Pancreas (tissue), 10 donors: Measurements from ENCODE around the gene RPL21. TPM values are rescaled to one million over a fixed set of nuclear protein-coding genes. Genes with fewer than 3 reads are reported as not detected.

Experiments
- ATAC-seq, 4 donors: fragments of 200-7000 bp; cut with Tn5 transposase; one replicate each; pipeline versions ENCODE4 v1.8.0 to v1.9.1; 2020; ENCODE audit warnings: mild to moderate bottlenecking in 4 of 4, moderate library complexity in 4 of 4
- DNase-seq, 6 donors: peaks; one replicate each; pipeline ENCODE4 v3.0.0-alpha.2; 2020
- FAIRE-seq: peaks from 2 replicates; lab custom pipeline; 2012; peaks lifted over from hg19 to GRCh38; lab: Jason Lieb, UNC
- H3K27ac ChIP-seq, 4 donors: fragments of 200-600 bp; sonication (generic); 1 replicate in 3 of 4; 2 replicates in 1 of 4; pipeline versions ENCODE4 v1.5.0 to v1.8.0; 2020
- H3K27me3 ChIP-seq, 4 donors: fragments of 200-600 bp; one replicate each; pipeline ENCODE4 v1.8.0; 2021
- H3K36me3 ChIP-seq, 3 donors: fragments of 200-600 bp; sonication (generic) in 1 of 3; one replicate each; pipeline versions ENCODE4 v1.5.0 to v1.8.0; 2020 to 2021
- H3K4me1 ChIP-seq, 3 donors: fragments of 200-600 bp; one replicate each; pipeline ENCODE4 v1.8.0; 2021
- H3K4me3 ChIP-seq, 4 donors: fragments of 200-600 bp; sonication (generic) in 2 of 4; one replicate each; pipeline versions ENCODE4 v1.5.0 to v1.8.0; 2020 to 2021
- H3K9me3 ChIP-seq, 4 donors: fragments of 200-600 bp; one replicate each; pipeline ENCODE4 v1.8.0; 2021
- CTCF ChIP-seq, 4 donors: fragments of 200-600 bp; sonication (generic) in 3 of 4; IDR thresholded peaks; one replicate each; pipeline versions ENCODE4 v1.5.0 to v1.8.0; 2021; ENCODE audit warnings: antibody characterized with exemption in 4 of 4
- WGBS, 2 donors: extraction: QIAGEN DNeasy Blood & Tissue Kit; methylation state at CpG; one replicate each; pipeline ENCODE4 v1.1.7; 2013; 5-methylcytosine and 5-hydroxymethylcytosine counted together
- intact Hi-C, 3 donors: fragments of 100-400 bp; cut with DNase I; formaldehyde crosslinking; loops; one replicate each; pipeline versions ENCODE4 v1.11.1 to v1.14.2; 2022
- polyA plus RNA-seq, 2 donors: library from polyadenylated mRNA; stranded (reverse); fragments of 200-250 nt; gene quantifications; one replicate each; pipeline ENCODE4 v1.2.3, GENCODE V29; 2013
- total RNA-seq, 6 donors: library from RNA; stranded (reverse); fragmentation: NEBNext Ultra II Directional in 4 of 6; extraction: Animal tissue kit (Norgen Biotek cat#: 25700) in 4 of 6; gene quantifications; one replicate each; pipeline versions ENCODE4 v1.2.1 to v1.2.4, GENCODE V29; 2021 to 2023
- donor health status: healthy with polysubstance abuse.
- donor health status: DM: no; HTN: no; CAD: no; lungs with moderate emphysema.
- donor health status: DM: no; HTN: no; CAD: no.
- donor health status: control.
- donor health status: control.
- donor health status: Bipolar disorder and iron deficiency.
- donor health status: DM: yes; HTN: yes; CAD: no.
- donor health status: DM: no; HTN: no; CAD: no.
- donor health status: DM: no; HTN: no; CAD: no.
- donor health status: DM: yes; HTN: yes; CAD: no.

RPL21 gene
- total and polyA plus RNA-seq, 8 donors = 376 to 844 (median 686) TPM

GRCh38 chr13:27261396-27261795, 10.0 kb downstream of the RPL21 start:
- no peak for TF ChIP-seq CTCF (IDR thresholded peaks at IDR 0.05)
- intact Hi-C loops = no loop called here

GRCh38 chr13:27263438-27263837, 12.1 kb downstream of the RPL21 start:
- DNase-seq = no peak
- ATAC-seq = no peak
- Histone ChIP-seq H3K4me1 (no peaks in the 10 kb centered on the region), H3K27ac (no peak overlapping the region), H3K9me3 (no peaks in the 10 kb centered on the region), H3K4me3 (no peak overlapping the region), H3K36me3 (no peaks in the 10 kb centered on the region), H3K27me3 (no peaks in the 10 kb centered on the region)
- WGBS, 2 donors = 40 to 44% methylated on average over 2 of the region's 2 CpGs
- intact Hi-C loops = no loop called here
- TF ChIP-seq CTCF (IDR thresholded peaks at IDR 0.05) = no peak
- FAIRE-seq = no peak

More at GRCh38 chr13:27261396-27261795, 10.0 kb downstream of the RPL21 start:
- no peak overlapping the region for H3K4me3 ChIP-seq
- no peaks in the 10 kb centered on the region for H3K4me1 ChIP-seq
- ATAC-seq (no peak), DNase-seq (no peak), FAIRE-seq (no peak)
- peaks cover 0 to 10% (median 3%) of the 10 kb centered on the region in 3 donors for H3K36me3 ChIP-seq
- H3K27me3 ChIP-seq = no peaks in the 10 kb centered on the region
- no peaks in the 10 kb centered on the region for H3K9me3 ChIP-seq
- WGBS, 2 donors = 77 to 80% methylated on average over 5 of the region's 5 CpGs
- H3K27ac ChIP-seq = no peak overlapping the region

GRCh38 chr13:27264181-27264580, 12.8 kb downstream of the RPL21 start:
- H3K9me3 ChIP-seq = no peaks in the 10 kb centered on the region
- intact Hi-C loops = no loop called here
- DNase-seq (no peak), ATAC-seq (peak; percentile 45 to 85 (median 76)), FAIRE-seq (no peak)
- H3K4me1 ChIP-seq = no peaks in the 10 kb centered on the region
- WGBS, 2 donors = 55 to 56% methylated on average over 5 of the region's 5 CpGs
- no peak overlapping the region for H3K4me3 ChIP-seq
- no peak for TF ChIP-seq CTCF (IDR thresholded peaks at IDR 0.05)
- H3K36me3 ChIP-seq = no peaks in the 10 kb centered on the region
- H3K27ac ChIP-seq = no peak overlapping the region
- H3K27me3 ChIP-seq = no peaks in the 10 kb centered on the region

- no peak overlapping the region for H3K27ac ChIP-seq
- 58 to 83% methylated on average over 1 of the region's 1 CpG for WGBS, 2 donors
- H3K4me3 ChIP-seq = no peak overlapping the region
- H3K4me1 ChIP-seq = no peaks in the 10 kb centered on the region
- no peak for FAIRE-seq
- no peaks in the 10 kb centered on the region for H3K27me3 ChIP-seq
- no peak for ATAC-seq
- intact Hi-C loops = no loop called here
- no peaks in the 10 kb centered on the region for H3K9me3 ChIP-seq
- no peak for TF ChIP-seq CTCF (IDR thresholded peaks at IDR 0.05)
- H3K36me3 ChIP-seq = no peaks in the 10 kb centered on the region
- no peak for DNase-seq
These were observed 13.3 kb downstream of the RPL21 start for GRCh38 chr13:27264648-27265047.

GRCh38 chr13:27266917-27267316, 15.6 kb downstream of the RPL21 start:
- Histone ChIP-seq H3K4me3 (no peak overlapping the region), H3K4me1 (peaks cover 0 to 7% (median 5%) of the 10 kb centered on the region in 3 donors), H3K9me3 (no peaks in the 10 kb centered on the region), H3K27me3 (no peaks in the 10 kb centered on the region), H3K27ac (no peak overlapping the region), H3K36me3 (no peaks in the 10 kb centered on the region)
- DNase-seq (no peak), FAIRE-seq (no peak), ATAC-seq (no peak)
- intact Hi-C loops = no loop called here
- TF ChIP-seq CTCF (IDR thresholded peaks at IDR 0.05) = no peak
- 52 to 57% methylated on average over 2 of the region's 2 CpGs for whole genome bisulfite sequencing, 2 donors
